Measurements from ENCODE around the gene CPVL. TPM values are rescaled to one million over a fixed set of nuclear protein-coding genes. Genes with fewer than 3 reads are reported as not detected.

The CPVL gene
- total RNA-seq, 2 experiments from 2014 or later: not detected

DNA sequence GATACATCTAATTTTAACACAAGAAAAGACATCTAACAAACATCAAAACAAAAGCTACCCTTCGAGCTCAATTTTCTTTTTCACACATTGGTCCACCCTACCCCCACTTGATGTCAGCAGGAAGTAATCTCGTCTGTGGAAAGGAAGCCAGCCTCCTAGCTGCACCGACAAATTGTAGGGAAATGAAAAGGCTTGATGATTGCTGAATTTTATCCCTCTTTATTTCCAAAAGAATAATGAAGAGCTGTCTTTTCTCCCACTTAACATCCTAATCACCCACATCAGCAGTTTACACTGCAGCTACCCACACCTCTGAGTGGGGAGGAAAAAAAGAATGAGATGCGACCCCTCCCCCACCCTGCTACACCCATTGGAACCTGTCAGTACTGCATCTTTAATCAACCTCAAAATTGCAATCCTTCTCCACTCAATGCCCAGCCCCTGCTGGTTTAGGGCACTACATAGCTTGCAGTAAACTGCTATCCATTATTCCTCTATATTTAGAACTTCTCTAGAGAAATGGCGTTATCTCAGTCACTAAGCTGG lies 10.6 kb upstream of the CPVL start:
- ChIA-PET POLR2A (interaction anchor here (0.5 to 1.2 kb wide), 3 partner anchors 31 to 230 kb away, joined by 3 to 6 read pairs (median 3); no protein-coding TSS in a partner anchor), CTCF (ENCODE audit: unreplicated experiment) (no interaction called here)
- no peak overlapping the region for H3K4me2 ChIP-seq (ENCODE audit: low read length)
- H3K79me2 ChIP-seq (ENCODE audit: insufficient read depth, low read depth, low read length): no peaks in the 10 kb centered on the region
- TF ChIP-seq, protein P1, sequence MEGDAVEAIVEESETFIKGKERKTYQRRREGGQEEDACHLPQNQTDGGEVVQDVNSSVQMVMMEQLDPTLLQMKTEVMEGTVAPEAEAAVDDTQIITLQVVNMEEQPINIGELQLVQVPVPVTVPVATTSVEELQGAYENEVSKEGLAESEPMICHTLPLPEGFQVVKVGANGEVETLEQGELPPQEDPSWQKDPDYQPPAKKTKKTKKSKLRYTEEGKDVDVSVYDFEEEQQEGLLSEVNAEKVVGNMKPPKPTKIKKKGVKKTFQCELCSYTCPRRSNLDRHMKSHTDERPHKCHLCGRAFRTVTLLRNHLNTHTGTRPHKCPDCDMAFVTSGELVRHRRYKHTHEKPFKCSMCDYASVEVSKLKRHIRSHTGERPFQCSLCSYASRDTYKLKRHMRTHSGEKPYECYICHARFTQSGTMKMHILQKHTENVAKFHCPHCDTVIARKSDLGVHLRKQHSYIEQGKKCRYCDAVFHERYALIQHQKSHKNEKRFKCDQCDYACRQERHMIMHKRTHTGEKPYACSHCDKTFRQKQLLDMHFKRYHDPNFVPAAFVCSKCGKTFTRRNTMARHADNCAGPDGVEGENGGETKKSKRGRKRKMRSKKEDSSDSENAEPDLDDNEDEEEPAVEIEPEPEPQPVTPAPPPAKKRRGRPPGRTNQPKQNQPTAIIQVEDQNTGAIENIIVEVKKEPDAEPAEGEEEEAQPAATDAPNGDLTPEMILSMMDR (conservative IDR thresholded peaks at IDR 0.05; ENCODE audit: low read length): no peak
- no peaks in the 10 kb centered on the region for H3K4me1 ChIP-seq (ENCODE audit: insufficient read depth, low read length, poor library complexity, severe bottlenecking)
- H2AFZ ChIP-seq (ENCODE audit: low read length): no peak overlapping the region
- H3K9me3 ChIP-seq (ENCODE audit: low read length): no peaks in the 10 kb centered on the region
- no peaks in the 10 kb centered on the region for H3K9me2 ChIP-seq (ENCODE audit: insufficient read depth, low read length)
- H3K27ac ChIP-seq (ENCODE audit: low read depth, low read length, poor library complexity, severe bottlenecking): no peak overlapping the region
- no peaks in the 10 kb centered on the region for H3K36me3 ChIP-seq (ENCODE audit: insufficient read depth, low read length)
- H3K4me3 ChIP-seq (ENCODE audit: low read depth, low read length, poor library complexity, severe bottlenecking): no peak overlapping the region
- no peak for DNase-seq (ENCODE audit: low spot score)
- intact Hi-C loops (cut with micrococcal nuclease; ENCODE audit: unreplicated experiment): no loop called here
- no TSS peak for BruUV-seq (replicated peaks)
- H4K20me1 ChIP-seq (ENCODE audit: insufficient read depth, low read length): no peaks in the 10 kb centered on the region

DNA sequence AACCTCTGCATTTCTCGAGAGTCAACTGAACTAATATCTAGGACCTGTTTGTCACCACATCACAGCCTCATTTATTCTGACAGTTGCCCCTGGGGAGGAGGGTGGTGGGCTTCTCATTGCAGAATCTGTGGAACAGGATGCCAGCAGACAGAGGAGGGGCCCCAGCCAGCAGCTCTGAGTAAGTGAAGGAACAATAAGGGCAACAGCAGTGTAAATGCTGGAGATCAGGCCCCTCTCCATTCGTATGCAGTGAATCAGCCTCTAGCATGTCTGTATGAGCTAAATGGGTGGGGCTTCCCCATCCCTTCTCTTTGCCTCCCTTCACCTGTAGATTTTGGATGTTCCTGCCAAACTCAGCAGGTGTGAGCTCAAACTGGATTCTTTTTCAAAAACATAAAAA lies 7.7 kb upstream of the CPVL start:
- Histone ChIP-seq H3K27ac (ENCODE audit: low read depth, low read length, poor library complexity, severe bottlenecking) (no peak overlapping the region), H3K4me3 (ENCODE audit: low read depth, low read length, poor library complexity, severe bottlenecking) (no peak overlapping the region), H2AFZ (ENCODE audit: low read length) (no peak overlapping the region), H3K36me3 (ENCODE audit: insufficient read depth, low read length) (no peaks in the 10 kb centered on the region), H3K4me2 (ENCODE audit: low read length) (no peak overlapping the region), H4K20me1 (ENCODE audit: insufficient read depth, low read length) (no peaks in the 10 kb centered on the region), H3K4me1 (ENCODE audit: insufficient read depth, low read length, poor library complexity, severe bottlenecking) (no peaks in the 10 kb centered on the region), H3K9me2 (ENCODE audit: insufficient read depth, low read length) (no peaks in the 10 kb centered on the region), H3K79me2 (ENCODE audit: insufficient read depth, low read depth, low read length) (no peaks in the 10 kb centered on the region), H3K9me3 (ENCODE audit: low read length) (no peaks in the 10 kb centered on the region)
- DNase-seq (ENCODE audit: low spot score): no peak
- ChIA-PET CTCF (ENCODE audit: unreplicated experiment) (no interaction called here), POLR2A (no interaction called here)
- TF ChIP-seq, protein P1 (conservative IDR thresholded peaks at IDR 0.05; ENCODE audit: low read length): no peak
- TF ChIP-seq EZH2phosphoT487 (IDR thresholded peaks at IDR 0.05; ENCODE audit: borderline replicate concordance, low read depth, low read length): no peak
- intact Hi-C loops (cut with micrococcal nuclease; ENCODE audit: unreplicated experiment): no loop called here
- no TSS peak for BruUV-seq (replicated peaks)

DNA sequence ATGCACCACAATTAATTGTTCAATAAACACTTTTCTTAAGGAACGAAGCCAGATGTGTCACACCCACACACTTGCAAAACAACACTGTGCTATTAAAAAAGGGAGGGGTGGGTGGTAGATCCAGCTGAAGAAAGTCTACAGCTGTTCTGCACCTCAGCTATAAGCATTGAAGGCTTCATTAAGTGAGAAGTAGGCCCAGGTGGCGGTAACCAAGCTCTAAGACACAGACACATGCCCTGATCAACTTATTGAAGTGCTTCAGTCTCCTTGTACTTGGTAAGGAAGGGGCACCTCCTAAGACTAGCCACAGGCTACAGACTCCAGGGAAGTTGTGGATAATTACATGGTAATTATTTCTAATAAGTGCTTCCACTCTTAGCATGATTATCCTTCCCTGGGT lies 4.5 kb upstream of the CPVL start:
- no TSS peak for BruUV-seq (replicated peaks)
- Histone ChIP-seq H4K20me1 (ENCODE audit: insufficient read depth, low read length) (no peaks in the 10 kb centered on the region), H3K9me3 (ENCODE audit: low read length) (no peaks in the 10 kb centered on the region), H3K9me2 (ENCODE audit: insufficient read depth, low read length) (no peaks in the 10 kb centered on the region), H3K79me2 (ENCODE audit: insufficient read depth, low read depth, low read length) (no peaks in the 10 kb centered on the region), H3K27ac (ENCODE audit: low read depth, low read length, poor library complexity, severe bottlenecking) (no peak overlapping the region), H3K4me2 (ENCODE audit: low read length) (no peak overlapping the region), H3K36me3 (ENCODE audit: insufficient read depth, low read length) (no peaks in the 10 kb centered on the region), H3K4me3 (ENCODE audit: low read depth, low read length, poor library complexity, severe bottlenecking) (no peak overlapping the region), H3K4me1 (ENCODE audit: insufficient read depth, low read length, poor library complexity, severe bottlenecking) (no peaks in the 10 kb centered on the region), H2AFZ (ENCODE audit: low read length) (no peak overlapping the region)
- DNase-seq (ENCODE audit: low spot score): no peak
- intact Hi-C loops (cut with micrococcal nuclease; ENCODE audit: unreplicated experiment): no loop called here
- ChIA-PET POLR2A (interaction anchor here (0.6 kb wide), 1 partner anchor 1519 kb away, joined by 4 read pairs; no protein-coding TSS in a partner anchor), CTCF (ENCODE audit: unreplicated experiment) (no interaction called here)
- no peak for TF ChIP-seq EZH2phosphoT487 (IDR thresholded peaks at IDR 0.05; ENCODE audit: borderline replicate concordance, low read depth, low read length)
- TF ChIP-seq, protein P1 (conservative IDR thresholded peaks at IDR 0.05; ENCODE audit: low read length): no peak
